HCT116 (cell line): ENCODE measurements around the gene MBP. TPM values are rescaled to one million over a fixed set of nuclear protein-coding genes. Genes with fewer than 3 reads are reported as not detected.

Source experiments
- ATAC-seq: fragments of 200-7000 bp; cut with Tn5 transposase; 2 replicates; pipeline ENCODE4 v1.9.1; 2020; ENCODE audit warnings: mild to moderate bottlenecking, moderate library complexity
- BruUV-seq: library from RNA; stranded (reverse); fragments of 400-500 nt; replicated peaks from 2 replicates; lab custom pipeline; 2021; lab: Mats Ljungman, UMichigan
- CTCF ChIA-PET: fragments of 300-600 bp; sonication (Branson Sonifier 250); formaldehyde crosslinking; loops from one replicate; lab custom pipeline; 2021; ENCODE audit warnings: antibody characterized with exemption; lab: Charles Lee
- POLR2A ChIA-PET: fragments of 300-600, 350-600 bp; sonication (Branson Sonifier 250); formaldehyde crosslinking; loops from one replicate; lab custom pipeline; 2021; ENCODE audit warnings: antibody characterized with exemption; lab: Charles Lee
- RAD21 ChIA-PET, 2 experiments: fragments of 300-600 bp; sonication (Branson Sonifier 250); formaldehyde crosslinking; loops; one replicate each; lab custom pipeline; 2023; ENCODE audit warnings: low total read pairs in 2 of 2; ENCODE audit not compliant: uncharacterized antibody in 2 of 2, unreplicated experiment in 2 of 2, low non-redundant PET in 1 of 2; lab: Charles Lee
- DNase-seq: peaks from one replicate; pipeline ENCODE4 v3.0.0-alpha.2; 2010; ENCODE audit warnings: low read depth, low spot score
- H2AFZ ChIP-seq: fragments of 200-600 bp; shearing (Covaris generic), sonication (generic); 2 replicates; pipeline ENCODE4 v1.6.1; 2017; ENCODE audit warnings: low read depth, mixed run types, mixed read lengths, antibody characterized with exemption, low read length; ENCODE audit not compliant: poor library complexity, severe bottlenecking
- H3K27ac ChIP-seq: 2 replicates; pipeline ENCODE4 v1.5.1; 2012; ENCODE audit warnings: low read depth, low read length
- H3K27me3 ChIP-seq: fragments of 200-600 bp; sonication (generic); 2 replicates; pipeline ENCODE4 v1.6.1; 2016; ENCODE audit warnings: mixed run types, low read length, mixed read lengths; ENCODE audit not compliant: insufficient read depth
- H3K36me3 ChIP-seq, 2 experiments: fragments of 200-500 bp in 1 of 2; fragments of 200-600 bp in 1 of 2; sonication (Bioruptor generic) in 1 of 2; sonication (generic) in 1 of 2; 2 replicates each; pipeline versions ENCODE4 v1.5.1 to v1.6.1; 2014 to 2016; ENCODE audit warnings: low read length in 2 of 2, inconsistent platforms in 1 of 2, mixed read lengths in 1 of 2, mixed run types in 1 of 2; ENCODE audit not compliant: insufficient read depth in 2 of 2, control insufficient read depth in 1 of 2
- H3K4me1 ChIP-seq, 2 experiments: fragments of 200-600 bp in 1 of 2; sonication (generic) in 1 of 2; 2 replicates each; pipeline versions ENCODE4 v1.5.1 to v1.6.1; 2012 to 2017; ENCODE audit warnings: low read length in 2 of 2, inconsistent platforms in 1 of 2, mild to moderate bottlenecking in 1 of 2, mixed read lengths in 1 of 2, mixed run types in 1 of 2, moderate library complexity in 1 of 2; ENCODE audit not compliant: insufficient read depth in 2 of 2, control insufficient read depth in 1 of 2
- H3K4me2 ChIP-seq: fragments of 200-600 bp; sonication (generic); 2 replicates; pipeline ENCODE4 v1.6.1; 2017; ENCODE audit warnings: mixed run types, low read length, mixed read lengths
- H3K4me3 ChIP-seq, 2 experiments: fragments of 200-600 bp in 1 of 2; sonication (generic) in 1 of 2; replicated peaks in 1 of 2; 2 replicates each; pipeline ENCODE4 v1.5.1; 2011 to 2016; ENCODE audit warnings: low read length in 2 of 2, control low read depth in 1 of 2, low read depth in 1 of 2, mild to moderate bottlenecking in 1 of 2, mixed read lengths in 1 of 2, mixed run types in 1 of 2
- H3K79me2 ChIP-seq: fragments of 200-600 bp; sonication (generic); 2 replicates; pipeline ENCODE4 v1.6.1; 2017; ENCODE audit warnings: mild to moderate bottlenecking, mixed run types, low read length, moderate library complexity, mixed read lengths; ENCODE audit not compliant: insufficient read depth
- H3K9ac ChIP-seq: fragments of 200-600 bp; sonication (generic); 2 replicates; pipeline ENCODE4 v1.6.1; 2016; ENCODE audit warnings: low read length, mixed read lengths
- H3K9me2 ChIP-seq: fragments of 200-600 bp; sonication (generic), shearing (Covaris generic); 2 replicates; pipeline ENCODE4 v1.6.1; 2017; ENCODE audit warnings: mixed run types, mild to moderate bottlenecking, moderate library complexity; ENCODE audit not compliant: insufficient read depth
- H3K9me3 ChIP-seq, 2 experiments: fragments of 200-500 bp in 1 of 2; fragments of 200-600 bp in 1 of 2; sonication (Bioruptor generic) in 1 of 2; sonication (generic) in 1 of 2; 2 replicates each; pipeline ENCODE4 v1.6.1; 2014 to 2017; ENCODE audit warnings: low read length in 2 of 2, mixed read lengths in 2 of 2, inconsistent platforms in 1 of 2, low read depth in 1 of 2, mild to moderate bottlenecking in 1 of 2, mixed run types in 1 of 2, moderate library complexity in 1 of 2; ENCODE audit not compliant: control insufficient read depth in 1 of 2, insufficient read depth in 1 of 2
- H4K20me1 ChIP-seq: fragments of 200-600 bp; sonication (generic), shearing (Covaris generic); 2 replicates; pipeline ENCODE4 v1.6.1; 2017; ENCODE audit warnings: mixed run types, mild to moderate bottlenecking, moderate library complexity; ENCODE audit not compliant: insufficient read depth
- ATF3 ChIP-seq: IDR thresholded peaks from 2 replicates; pipeline ENCODE4 v1.6.1; 2012
- CBX3 ChIP-seq: IDR thresholded peaks from 2 replicates; pipeline ENCODE4 v1.6.1; 2012; ENCODE audit warnings: low read depth
- CEBPB ChIP-seq: IDR thresholded peaks from 2 replicates; pipeline ENCODE4 v1.6.1; 2012; ENCODE audit warnings: low read depth
- CTCF ChIP-seq, 3 experiments: fragments of 200-600 bp in 1 of 3; sonication (generic) in 1 of 3; IDR thresholded peaks in 2 of 3; conservative IDR thresholded peaks in 1 of 3; 2 replicates each; pipeline ENCODE4 v1.5.1; 2012 to 2017; ENCODE audit warnings: low read depth in 2 of 3, low read length in 2 of 3, antibody characterized with exemption in 1 of 3, borderline replicate concordance in 1 of 3, control low read depth in 1 of 3, mild to moderate bottlenecking in 1 of 3, mixed read lengths in 1 of 3, mixed run types in 1 of 3, moderate library complexity in 1 of 3; ENCODE audit not compliant: insufficient read depth in 1 of 3
- EGR1 ChIP-seq: IDR thresholded peaks from 2 replicates; pipeline ENCODE4 v1.6.1; 2012; ENCODE audit warnings: low read depth
- EZH2 ChIP-seq: fragments of 200-600 bp; sonication (generic); IDR thresholded peaks from 2 replicates; pipeline ENCODE4 v1.6.1; 2017; ENCODE audit warnings: antibody characterized with exemption, mixed run types
- EZH2phosphoT487 ChIP-seq: fragments of 200-600 bp; IDR thresholded peaks from 2 replicates; pipeline ENCODE4 v1.6.1; 2018; ENCODE audit warnings: antibody characterized with exemption, borderline replicate concordance
- FOSL1 ChIP-seq: IDR thresholded peaks from 2 replicates; pipeline ENCODE4 v1.6.1; 2012; ENCODE audit warnings: low read depth
- JUND ChIP-seq: IDR thresholded peaks from 2 replicates; pipeline ENCODE4 v1.6.1; 2012
- POLR2A ChIP-seq: IDR thresholded peaks from 2 replicates; pipeline ENCODE4 v1.7.0; 2011; ENCODE audit warnings: borderline replicate concordance; ENCODE audit not compliant: insufficient read depth, insufficient read length; ENCODE audit errors: extremely low read depth
- POLR2AphosphoS5 ChIP-seq: IDR thresholded peaks from 2 replicates; pipeline ENCODE4 v1.6.1; 2011; ENCODE audit warnings: mild to moderate bottlenecking, low read depth, low read length, moderate library complexity
- REST ChIP-seq: IDR thresholded peaks from 2 replicates; pipeline ENCODE4 v1.6.1; 2012; ENCODE audit warnings: low read depth
- SP1 ChIP-seq: IDR thresholded peaks from 2 replicates; pipeline ENCODE4 v1.6.1; 2012; ENCODE audit warnings: low read depth
- SRF ChIP-seq: IDR thresholded peaks from 2 replicates; pipeline ENCODE4 v1.6.1; 2012; ENCODE audit warnings: low read depth
- TCF7L2 ChIP-seq: IDR thresholded peaks from 2 replicates; pipeline ENCODE4 v1.7.0; 2011; ENCODE audit warnings: borderline replicate concordance, inconsistent platforms; ENCODE audit not compliant: insufficient read depth, insufficient read length; ENCODE audit errors: extremely low read depth
- YY1 ChIP-seq: IDR thresholded peaks from 2 replicates; pipeline ENCODE4 v1.6.1; 2011; ENCODE audit warnings: low read length, low read depth, moderate library complexity, mild to moderate bottlenecking; ENCODE audit not compliant: insufficient replicate concordance; ENCODE audit errors: extremely low read depth
- ZBTB33 ChIP-seq: IDR thresholded peaks from 2 replicates; pipeline ENCODE4 v1.6.1; 2011; ENCODE audit warnings: mild to moderate bottlenecking, low read length, moderate library complexity; ENCODE audit not compliant: insufficient replicate concordance; ENCODE audit errors: extremely low read depth
- ZFX ChIP-seq: fragments of 450-650 bp; IDR thresholded peaks from 2 replicates; pipeline ENCODE4 v1.6.1; 2017
- ZNF274 ChIP-seq: fragments of 200-500 bp; sonication (Bioruptor generic); IDR thresholded peaks from 2 replicates; pipeline ENCODE4 v1.6.1; 2014; ENCODE audit warnings: mild to moderate bottlenecking, low read depth, low read length, inconsistent platforms
- intact Hi-C: fragments of 100-400 bp; cut with micrococcal nuclease; formaldehyde crosslinking; loops from 2 replicates; pipeline ENCODE4 v1.10.0; 2022
- total RNA-seq: library from RNA; stranded (reverse); gene quantifications from one replicate; pipeline ENCODE4 v1.2.1, GENCODE V29; 2021; ENCODE audit not compliant: unreplicated experiment
- TF ChIP-seq, protein P1 (sequence below): IDR thresholded peaks from 2 replicates; pipeline ENCODE4 v1.6.1; 2012

MBP gene
- total RNA-seq, 1 experiment from 2014 or later: 34.9 TPM

GRCh38 chr18:77105028-77105427 lies 27.6 kb downstream of the MBP start:
- POLR2A ChIA-PET: no interaction called here
- no peak overlapping the region for H3K4me2 ChIP-seq
- DNase-seq: no peak
- CTCF ChIA-PET: interaction anchor here (1.1 kb wide), 1 partner anchor 103 kb away, joined by 3 read pairs; no protein-coding TSS in a partner anchor
- no peak overlapping the region for H3K27ac ChIP-seq
- RAD21 ChIA-PET: no interaction called here
- ATAC-seq: no peak
- peaks cover 33% of the 10 kb centered on the region; the same call in 1 of the 2 replicates for H3K79me2 ChIP-seq
- no peaks in the 10 kb centered on the region for H3K27me3 ChIP-seq
- H3K36me3 ChIP-seq: peaks cover 4 to 17% of the 10 kb centered on the region in 2 experiments; a peak in 2 of 4 replicates
- H2AFZ ChIP-seq: no peak overlapping the region
- H3K4me3 ChIP-seq: no peak overlapping the region
- H3K9me3 ChIP-seq: no peaks in the 10 kb centered on the region
- TF ChIP-seq, protein P1, sequence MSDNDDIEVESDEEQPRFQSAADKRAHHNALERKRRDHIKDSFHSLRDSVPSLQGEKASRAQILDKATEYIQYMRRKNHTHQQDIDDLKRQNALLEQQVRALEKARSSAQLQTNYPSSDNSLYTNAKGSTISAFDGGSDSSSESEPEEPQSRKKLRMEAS: no peak
- TF ChIP-seq EZH2 (no peak), POLR2A (no peak), POLR2AphosphoS5 (no peak), YY1 (no peak), ATF3 (no peak), REST (no peak), CBX3 (no peak), SP1 (no peak), SRF (no peak), EZH2phosphoT487 (no peak), EGR1 (no peak), FOSL1 (no peak), JUND (no peak), CEBPB (no peak), ZNF274 (no peak), ZBTB33 (no peak), CTCF (IDR thresholded peaks at IDR 0.05 in 2 of 3, conservative IDR thresholded peaks at IDR 0.05 in 1 of 3; ENCODE audit: borderline replicate concordance in 1 of 3, insufficient read depth in 1 of 3, low read depth in 2 of 3, low read length in 2 of 3) (no peak), TCF7L2 (no peak), ZFX (no peak)
- intact Hi-C loops: no loop called here
- BruUV-seq: no TSS peak
- no peaks in the 10 kb centered on the region for H3K9me2 ChIP-seq
- no peak overlapping the region for H3K9ac ChIP-seq
- peaks cover 38 to 63% of the 10 kb centered on the region in 2 experiments for H3K4me1 ChIP-seq
- no peaks in the 10 kb centered on the region for H4K20me1 ChIP-seq
